ENCODE measurements around the gene UQCC3. TPM values are rescaled to one million over a fixed set of nuclear protein-coding genes. Genes with fewer than 3 reads are reported as not detected.

Gene UQCC3
- total and polyA plus RNA-seq, 2 of the 13 experiments (the other 11 are each of a cell fraction or from before 2014, with no cell fraction given) = 7.7 to 16.0 TPM

DNA sequence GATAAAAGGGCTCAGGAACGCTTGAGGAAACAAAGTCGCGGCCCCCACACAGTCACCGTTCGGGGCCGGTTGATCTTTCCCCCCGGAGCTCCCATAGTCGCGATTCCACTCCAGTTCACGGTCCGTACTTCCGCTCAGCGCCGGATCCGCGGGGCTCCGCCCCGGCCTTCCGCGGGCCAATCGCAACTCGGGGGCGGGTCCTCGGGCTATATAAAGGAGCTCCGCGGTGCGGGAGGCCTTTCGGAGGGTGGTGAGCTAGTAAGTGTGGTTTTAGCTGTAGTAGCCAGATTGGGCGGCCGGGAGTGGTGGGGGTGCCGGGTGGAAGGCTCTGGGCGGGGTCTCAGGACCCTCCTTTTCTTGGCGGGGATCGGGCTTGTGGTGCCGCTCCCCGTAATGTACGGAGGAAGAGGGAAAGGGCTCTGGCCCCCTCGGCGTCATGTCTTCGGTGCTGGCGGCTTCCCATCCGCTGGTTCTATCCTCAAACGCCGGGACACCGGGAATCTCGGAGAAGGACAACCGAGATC lies 6.3 kb upstream of the UQCC3 start, which contains the start of the genes C11orf98 and CSKMT (continued):
- TF ChIP-seq SIX4 (CRISPR knock-in tag; IDR thresholded peaks at IDR 0.05) = peak; percentile 10; the same call in 1 of the 2 replicates
- no peak for TF ChIP-seq KAT2B (IDR thresholded peaks at IDR 0.05; ENCODE audit: borderline replicate concordance, low read depth, low read length)
- no peak; the same call in 1 of the 2 replicates for TF ChIP-seq ZFAT (CRISPR knock-in tag; conservative IDR thresholded peaks at IDR 0.05)
- peak; percentile 73; the same call in 1 of the 2 replicates for TF ChIP-seq ZNF331 (CRISPR knock-in tag; IDR thresholded peaks at IDR 0.05)
- peak; percentile 75 for TF ChIP-seq ATF7-NPFF (CRISPR knock-in tag; IDR thresholded peaks at IDR 0.05; ENCODE audit: low read depth)
- TF ChIP-seq, protein P1, sequence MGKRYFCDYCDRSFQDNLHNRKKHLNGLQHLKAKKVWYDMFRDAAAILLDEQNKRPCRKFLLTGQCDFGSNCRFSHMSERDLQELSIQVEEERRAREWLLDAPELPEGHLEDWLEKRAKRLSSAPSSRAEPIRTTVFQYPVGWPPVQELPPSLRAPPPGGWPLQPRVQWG (CRISPR knock-in tag; IDR thresholded peaks at IDR 0.05; ENCODE audit: borderline replicate concordance, low read depth) = no peak
- TF ChIP-seq ZNF230 (CRISPR knock-in tag; IDR thresholded peaks at IDR 0.05) = peak; percentile 90
- TF ChIP-seq, protein P2, sequence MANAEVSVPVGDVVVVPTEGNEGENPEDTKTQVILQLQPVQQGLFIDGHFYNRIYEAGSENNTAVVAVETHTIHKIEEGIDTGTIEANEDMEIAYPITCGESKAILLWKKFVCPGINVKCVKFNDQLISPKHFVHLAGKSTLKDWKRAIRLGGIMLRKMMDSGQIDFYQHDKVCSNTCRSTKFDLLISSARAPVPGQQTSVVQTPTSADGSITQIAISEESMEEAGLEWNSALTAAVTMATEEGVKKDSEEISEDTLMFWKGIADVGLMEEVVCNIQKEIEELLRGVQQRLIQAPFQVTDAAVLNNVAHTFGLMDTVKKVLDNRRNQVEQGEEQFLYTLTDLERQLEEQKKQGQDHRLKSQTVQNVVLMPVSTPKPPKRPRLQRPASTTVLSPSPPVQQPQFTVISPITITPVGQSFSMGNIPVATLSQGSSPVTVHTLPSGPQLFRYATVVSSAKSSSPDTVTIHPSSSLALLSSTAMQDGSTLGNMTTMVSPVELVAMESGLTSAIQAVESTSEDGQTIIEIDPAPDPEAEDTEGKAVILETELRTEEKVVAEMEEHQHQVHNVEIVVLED (CRISPR knock-in tag; IDR thresholded peaks at IDR 0.05; ENCODE audit: borderline replicate concordance) = peak; percentile 45; the same call in 1 of the 2 replicates
- TF ChIP-seq ZNF33B (CRISPR knock-in tag; IDR thresholded peaks at IDR 0.05) = no peak
- TF ChIP-seq ARNT2 (CRISPR knock-in tag; IDR thresholded peaks at IDR 0.05; ENCODE audit: low read depth) = no peak; the same call in none of the 2 replicates
- peak; percentile 96 for TF ChIP-seq YEATS2 (CRISPR knock-in tag; IDR thresholded peaks at IDR 0.05; ENCODE audit: borderline replicate concordance)
- TF ChIP-seq, protein P3, sequence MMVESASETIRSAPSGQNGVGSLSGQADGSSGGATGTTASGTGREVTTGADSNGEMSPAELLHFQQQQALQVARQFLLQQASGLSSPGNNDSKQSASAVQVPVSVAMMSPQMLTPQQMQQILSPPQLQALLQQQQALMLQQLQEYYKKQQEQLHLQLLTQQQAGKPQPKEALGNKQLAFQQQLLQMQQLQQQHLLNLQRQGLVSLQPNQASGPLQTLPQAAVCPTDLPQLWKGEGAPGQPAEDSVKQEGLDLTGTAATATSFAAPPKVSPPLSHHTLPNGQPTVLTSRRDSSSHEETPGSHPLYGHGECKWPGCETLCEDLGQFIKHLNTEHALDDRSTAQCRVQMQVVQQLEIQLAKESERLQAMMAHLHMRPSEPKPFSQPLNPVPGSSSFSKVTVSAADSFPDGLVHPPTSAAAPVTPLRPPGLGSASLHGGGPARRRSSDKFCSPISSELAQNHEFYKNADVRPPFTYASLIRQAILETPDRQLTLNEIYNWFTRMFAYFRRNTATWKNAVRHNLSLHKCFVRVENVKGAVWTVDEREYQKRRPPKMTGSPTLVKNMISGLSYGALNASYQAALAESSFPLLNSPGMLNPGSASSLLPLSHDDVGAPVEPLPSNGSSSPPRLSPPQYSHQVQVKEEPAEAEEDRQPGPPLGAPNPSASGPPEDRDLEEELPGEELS (CRISPR knock-in tag; IDR thresholded peaks at IDR 0.05) = no peak; the same call in 1 of the 2 replicates
- no peak for TF ChIP-seq ZNF296 (CRISPR knock-in tag; conservative IDR thresholded peaks at IDR 0.05)
- TF ChIP-seq NR2F6 (IDR thresholded peaks at IDR 0.05) = no peak; the same call in 1 of the 2 replicates
- TF ChIP-seq NR2F6 (CRISPR knock-in tag; IDR thresholded peaks at IDR 0.05) = no peak; the same call in 1 of the 2 replicates
- no peak for TF ChIP-seq ZNF619 (CRISPR knock-in tag; IDR thresholded peaks at IDR 0.05)
- TF ChIP-seq ZXDC (CRISPR knock-in tag; IDR thresholded peaks at IDR 0.05) = no peak; the same call in 1 of the 2 replicates
- TF ChIP-seq KDM3A (CRISPR knock-in tag; IDR thresholded peaks at IDR 0.05; ENCODE audit: low read depth) = 0 out of 2 replicates have a peak, but pooled peaks have one; percentile 4
- peak; percentile 99 for TF ChIP-seq HNRNPH1 (optimal IDR thresholded peaks at IDR 0.05; ENCODE audit: low read depth, low read length)
- peak; percentile 69; the same call in 1 of the 2 replicates for TF ChIP-seq ZNF724P (CRISPR knock-in tag; IDR thresholded peaks at IDR 0.05; ENCODE audit: borderline replicate concordance)
- TF ChIP-seq ZNF746 (CRISPR knock-in tag; IDR thresholded peaks at IDR 0.05) = no peak
- no peak; the same call in 1 of the 2 replicates for TF ChIP-seq PITX1 (CRISPR knock-in tag; IDR thresholded peaks at IDR 0.05)
- TF ChIP-seq FOSL1 (CRISPR knock-in tag; IDR thresholded peaks at IDR 0.05; ENCODE audit: borderline replicate concordance) = no peak
- TF ChIP-seq ZNF569 (CRISPR knock-in tag; IDR thresholded peaks at IDR 0.05; ENCODE audit: borderline replicate concordance) = 0 out of 2 replicates have a peak, but pooled peaks have one; percentile 29
